GM12878 (cell line): ENCODE data around the gene CC2D1B.

ENCODE experiments used
- PRDM15 ChIP-seq: fragments of 450-650 bp; formaldehyde crosslinking; IDR thresholded peaks from 2 replicates; pipeline ENCODE4 v1.4.0; 2020; ENCODE audit warnings: mild to moderate bottlenecking, moderate library complexity
- RELA ChIP-seq: fragments of 450-650 bp; IDR thresholded peaks from 2 replicates; pipeline ENCODE4 v1.8.0; 2014; ENCODE audit warnings: borderline replicate concordance; ENCODE audit not compliant: partially characterized antibody
- RFX5 ChIP-seq: IDR thresholded peaks from 2 replicates; pipeline ENCODE4 v1.6.1; 2011; ENCODE audit warnings: low read depth, low read length, improper control_type of control experiment
- SP1 ChIP-seq: IDR thresholded peaks from one replicate; pipeline ENCODE4 v1.6.1; 2011; ENCODE audit warnings: low read depth, low read length

GRCh38 chr1:52356818-52357355 is 9.1 kb downstream of the CC2D1B start:
- TF ChIP-seq PRDM15 (CRISPR knock-in tag) (no peak), RELA (no peak), RFX5 (no peak), SP1 (no peak)
